Lung microvascular endothelial cell (primary cell): Measurements from ENCODE around the gene KLHDC3. TPM values are rescaled to one million over a fixed set of nuclear protein-coding genes. Genes with fewer than 3 reads are reported as not detected.

Experiments used
- DNase-seq, 2 donors: peaks; one replicate each; pipeline versions ENCODE4 v3.0.0 to v3.0.0-alpha.2; 2010; ENCODE audit warnings: low read depth in 2 of 2
- total RNA-seq: library from RNA; depleted of rRNA; stranded (reverse); fragments of >200 nt; gene quantifications from 2 replicates; pipeline ENCODE4 v1.2.1, GENCODE V29; 2014

KLHDC3 gene
- total RNA-seq, 1 donor from 2014 or later: 126 TPM

GRCh38 chr6:43053545-43054205 lies 39.6 kb downstream of the KLHDC3 start, which contains the start of gene CUL7:
TSS of gene CUL7 (minus strand) at chr6:43053851. CDS start at chr6:43052788, 1,063 bp downstream.
- peak; percentile 90 to 92 for DNase-seq

- DNase-seq: peak in 1 of 2 donors; percentile 89
These were observed 40.3 kb downstream of the KLHDC3 start for GRCh38 chr6:43054206-43054943.

- DNase-seq: no peak
These were observed 41.9 kb downstream of the KLHDC3 start for GRCh38 chr6:43055966-43056365.

- no peak for DNase-seq
These were observed 44.5 kb downstream of the KLHDC3 start for GRCh38 chr6:43058531-43058930.

GRCh38 chr6:43059168-43060033 lies 45.4 kb downstream of the KLHDC3 start, which contains the start of the genes KLC4 and MRPL2:
TSS of gene KLC4 (plus strand) at chr6:43059631. CDS start at chr6:43061336, 1,705 bp downstream.
TSS of gene MRPL2 (minus strand) at chr6:43059434. CDS start at chr6:43059381, 53 bp downstream.
- peak; percentile 99 for DNase-seq

GRCh38 chr6:43060034-43060754 lies 46.1 kb downstream of the KLHDC3 start:
- no peak for DNase-seq

DNA sequence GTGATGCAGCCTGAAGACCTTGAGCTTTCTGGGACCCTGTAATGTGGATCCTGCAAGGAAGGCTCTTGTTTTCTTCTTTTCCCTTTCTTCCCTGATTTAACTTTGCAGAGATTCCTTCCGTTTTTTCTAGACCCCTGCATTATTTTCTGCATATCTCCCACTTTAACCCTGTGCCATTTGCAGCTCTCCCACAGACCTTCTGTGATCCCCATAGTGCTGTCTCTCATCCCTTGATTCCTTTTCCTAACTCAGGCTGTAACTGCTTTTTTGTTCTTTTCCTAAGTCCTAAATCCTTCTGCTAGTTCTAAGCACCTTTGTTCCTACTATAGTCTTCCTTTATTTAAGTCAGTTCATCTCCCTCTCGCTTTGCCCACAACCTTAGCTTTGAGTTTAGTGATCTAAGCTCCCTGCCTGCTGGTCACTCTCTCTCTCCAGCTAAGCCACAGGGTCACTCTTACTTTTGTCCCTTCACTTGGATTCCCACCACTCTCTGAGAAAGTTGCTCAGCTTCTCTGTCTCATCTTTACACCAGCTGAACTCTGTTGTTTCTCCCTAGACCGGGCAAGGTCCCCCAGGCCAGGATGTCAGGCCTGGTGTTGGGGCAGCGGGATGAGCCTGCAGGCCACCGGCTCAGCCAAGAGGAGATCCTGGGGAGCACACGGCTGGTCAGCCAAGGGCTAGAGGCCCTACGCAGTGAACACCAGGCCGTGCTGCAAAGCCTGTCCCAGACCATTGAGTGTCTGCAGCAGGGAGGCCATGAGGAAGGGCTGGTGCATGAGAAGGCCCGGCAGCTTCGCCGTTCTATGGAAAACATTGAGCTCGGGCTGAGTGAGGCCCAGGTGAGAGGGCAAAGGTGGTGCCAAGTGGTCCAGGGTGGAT lies 46.9 kb downstream of the KLHDC3 start:
- no peak for DNase-seq

- DNase-seq: no peak
These were observed 47.8 kb downstream of the KLHDC3 start for GRCh38 chr6:43061861-43062260.

- DNase-seq: no peak
These were observed 48.8 kb downstream of the KLHDC3 start for GRCh38 chr6:43062818-43063217.

GRCh38 chr6:43070028-43070632 lies 56.1 kb downstream of the KLHDC3 start:
- DNase-seq: peak; percentile 55 to 78

Other genes starting within 250 kb of the KLHDC3 start
- 2.8 and 5.6 TPM in 2 replicates for gene BICRAL, start 232.2 kb upstream of the KLHDC3 start, total RNA-seq
- 76.5 and 91.5 TPM in 2 replicates for gene RPL7L1, start 134.6 kb upstream of the KLHDC3 start, total RNA-seq
- gene PTCRA, start 98.2 kb upstream of the KLHDC3 start, total RNA-seq: not detected in 2 replicates
- gene CNPY3, start 84.8 kb upstream of the KLHDC3 start, total RNA-seq: 16.6 and 38.1 TPM in 2 replicates
- under 0.01 TPM in 1 of 2 replicates, not detected in the other for gene GNMT, start 53.5 kb upstream of the KLHDC3 start, total RNA-seq
- gene PEX6, start 35.1 kb upstream of the KLHDC3 start, total RNA-seq: 6.3 and 19.2 TPM in 2 replicates
- 19.2 and 22.0 TPM in 2 replicates for gene PPP2R5D, start 29.7 kb upstream of the KLHDC3 start, total RNA-seq
- 33.3 and 47.0 TPM in 2 replicates for gene MEA1, start 303 bp upstream of the KLHDC3 start, total RNA-seq
- gene RRP36, start 7.4 kb downstream of the KLHDC3 start, total RNA-seq: 58.9 and 64.9 TPM in 2 replicates
- gene CUL7, start 39.6 kb downstream of the KLHDC3 start, total RNA-seq: 15.0 and 19.4 TPM in 2 replicates
- 9.4 and 11.3 TPM in 2 replicates for gene MRPL2, start 45.2 kb downstream of the KLHDC3 start, total RNA-seq
- gene KLC4, start 45.4 kb downstream of the KLHDC3 start, total RNA-seq: 13.1 and 19.2 TPM in 2 replicates
- 17.2 and 26.8 TPM in 2 replicates for gene PTK7, start 62.1 kb downstream of the KLHDC3 start, total RNA-seq
- 8.3 and 12.7 TPM in 2 replicates for gene SRF, start 157.0 kb downstream of the KLHDC3 start, total RNA-seq
- gene CUL9, start 167.9 kb downstream of the KLHDC3 start, total RNA-seq: 11.6 and 19.6 TPM in 2 replicates
- gene DNPH1, start 215.2 kb downstream of the KLHDC3 start, total RNA-seq: 26.8 and 50.3 TPM in 2 replicates
- under 0.01 TPM in 1 of 2 replicates, not detected in the other for gene TTBK1, start 229.2 kb downstream of the KLHDC3 start, total RNA-seq